H1 (cell line): ENCODE measurements around the gene TMEM204. TPM values are rescaled to one million over a fixed set of nuclear protein-coding genes. Genes with fewer than 3 reads are reported as not detected.

Experiments
- HDAC6 ChIP-seq: IDR thresholded peaks from one replicate; pipeline ENCODE4 v1.7.1; 2012; ENCODE audit warnings: low read depth, mild to moderate bottlenecking, inconsistent platforms, low read length, moderate library complexity
- KDM4A ChIP-seq: IDR thresholded peaks from one replicate; pipeline ENCODE4 v1.7.1; 2012; ENCODE audit warnings: low read depth, mild to moderate bottlenecking, moderate library complexity, low read length, inconsistent platforms; ENCODE audit not compliant: severe bottlenecking
- POLR2A ChIP-seq, 2 experiments: IDR thresholded peaks; 1 replicate in 1 of 2; 2 replicates in 1 of 2; pipeline ENCODE4 v1.6.1; 2011; ENCODE audit warnings: low read depth in 2 of 2, low read length in 2 of 2, mild to moderate bottlenecking in 2 of 2; ENCODE audit errors: control extremely low read depth in 1 of 2
- RAD21 ChIP-seq, 2 experiments: IDR thresholded peaks in 1 of 2; conservative IDR thresholded peaks in 1 of 2; 2 replicates each; pipeline ENCODE4 v1.6.1; 2011; ENCODE audit warnings: low read depth in 2 of 2, low read length in 2 of 2, improper control_type of control experiment in 1 of 2, inconsistent platforms in 1 of 2, mild to moderate bottlenecking in 1 of 2, moderate library complexity in 1 of 2
- RFX5 ChIP-seq: IDR thresholded peaks from 2 replicates; pipeline ENCODE4 v1.6.1; 2011; ENCODE audit warnings: low read depth, low read length, improper control_type of control experiment, borderline replicate concordance
- SIRT6 ChIP-seq: IDR thresholded peaks from one replicate; pipeline ENCODE4 v1.7.1; 2012; ENCODE audit warnings: low read length, inconsistent platforms
- TBP ChIP-seq: IDR thresholded peaks from 2 replicates; pipeline ENCODE4 v1.6.1; 2011; ENCODE audit warnings: low read depth, low read length, improper control_type of control experiment
- YY1 ChIP-seq: IDR thresholded peaks from 2 replicates; pipeline ENCODE4 v1.6.1; 2011; ENCODE audit warnings: low read depth, mild to moderate bottlenecking, low read length
- polyA plus RNA-seq, 7 experiments: library from polyadenylated mRNA; depleted of rRNA in 3 of 7; stranded (reverse) in 5 of 7; unstranded in 2 of 7; fragments of >200 nt in 5 of 7; fragments of 200-250 nt in 2 of 7; gene quantifications; 1 replicate in 5 of 7; 2 replicates in 1 of 7; 4 replicates in 1 of 7; pipeline versions ENCODE4 v1.2.1 to v1.2.3, GENCODE V29; 2011 to 2013; ENCODE audit warnings: missing spikeins in 2 of 7, mixed read lengths in 2 of 7
- total RNA-seq: library from RNA; stranded (reverse); fragmentation: NEBNext Ultra II Directional; extraction: Animal tissue kit (Norgen Biotek cat#: 25700); gene quantifications from 2 replicates; pipeline ENCODE4 v1.2.1, GENCODE V29; 2021
- TF ChIP-seq, protein P1 (sequence below): fragments of 300-600 bp; sonication (generic); IDR thresholded peaks from 2 replicates; pipeline ENCODE4 v1.7.1; 2012; ENCODE audit warnings: low read length, moderate library complexity, mild to moderate bottlenecking, inconsistent platforms; ENCODE audit not compliant: insufficient replicate concordance

The TMEM204 gene
- total and polyA plus RNA-seq, 2 of the 8 experiments (the other 6 are each of a cell fraction or from before 2014, with no cell fraction given) = not detected

DNA sequence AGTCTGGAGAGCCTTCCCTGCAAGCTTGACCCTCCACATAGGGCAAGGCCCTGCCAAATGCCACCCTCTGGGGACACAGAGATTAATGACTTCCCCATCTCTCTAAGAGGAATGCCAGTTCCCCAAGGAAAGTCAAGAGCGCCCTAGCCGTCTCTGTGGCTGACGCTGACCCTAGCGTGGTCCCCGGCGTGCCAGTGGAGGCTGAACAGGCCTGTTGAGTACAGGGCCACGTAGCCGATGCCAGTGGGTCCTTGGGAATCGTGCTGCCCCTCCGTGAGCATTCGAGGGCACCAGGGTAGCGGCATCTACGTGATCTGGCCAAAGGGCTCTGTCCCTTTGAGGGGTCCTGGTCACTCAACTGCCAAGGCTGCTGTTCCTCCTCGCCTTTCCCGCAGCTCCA, 17.2 kb downstream of the TMEM204 start (continued):
- TF ChIP-seq, protein P1, sequence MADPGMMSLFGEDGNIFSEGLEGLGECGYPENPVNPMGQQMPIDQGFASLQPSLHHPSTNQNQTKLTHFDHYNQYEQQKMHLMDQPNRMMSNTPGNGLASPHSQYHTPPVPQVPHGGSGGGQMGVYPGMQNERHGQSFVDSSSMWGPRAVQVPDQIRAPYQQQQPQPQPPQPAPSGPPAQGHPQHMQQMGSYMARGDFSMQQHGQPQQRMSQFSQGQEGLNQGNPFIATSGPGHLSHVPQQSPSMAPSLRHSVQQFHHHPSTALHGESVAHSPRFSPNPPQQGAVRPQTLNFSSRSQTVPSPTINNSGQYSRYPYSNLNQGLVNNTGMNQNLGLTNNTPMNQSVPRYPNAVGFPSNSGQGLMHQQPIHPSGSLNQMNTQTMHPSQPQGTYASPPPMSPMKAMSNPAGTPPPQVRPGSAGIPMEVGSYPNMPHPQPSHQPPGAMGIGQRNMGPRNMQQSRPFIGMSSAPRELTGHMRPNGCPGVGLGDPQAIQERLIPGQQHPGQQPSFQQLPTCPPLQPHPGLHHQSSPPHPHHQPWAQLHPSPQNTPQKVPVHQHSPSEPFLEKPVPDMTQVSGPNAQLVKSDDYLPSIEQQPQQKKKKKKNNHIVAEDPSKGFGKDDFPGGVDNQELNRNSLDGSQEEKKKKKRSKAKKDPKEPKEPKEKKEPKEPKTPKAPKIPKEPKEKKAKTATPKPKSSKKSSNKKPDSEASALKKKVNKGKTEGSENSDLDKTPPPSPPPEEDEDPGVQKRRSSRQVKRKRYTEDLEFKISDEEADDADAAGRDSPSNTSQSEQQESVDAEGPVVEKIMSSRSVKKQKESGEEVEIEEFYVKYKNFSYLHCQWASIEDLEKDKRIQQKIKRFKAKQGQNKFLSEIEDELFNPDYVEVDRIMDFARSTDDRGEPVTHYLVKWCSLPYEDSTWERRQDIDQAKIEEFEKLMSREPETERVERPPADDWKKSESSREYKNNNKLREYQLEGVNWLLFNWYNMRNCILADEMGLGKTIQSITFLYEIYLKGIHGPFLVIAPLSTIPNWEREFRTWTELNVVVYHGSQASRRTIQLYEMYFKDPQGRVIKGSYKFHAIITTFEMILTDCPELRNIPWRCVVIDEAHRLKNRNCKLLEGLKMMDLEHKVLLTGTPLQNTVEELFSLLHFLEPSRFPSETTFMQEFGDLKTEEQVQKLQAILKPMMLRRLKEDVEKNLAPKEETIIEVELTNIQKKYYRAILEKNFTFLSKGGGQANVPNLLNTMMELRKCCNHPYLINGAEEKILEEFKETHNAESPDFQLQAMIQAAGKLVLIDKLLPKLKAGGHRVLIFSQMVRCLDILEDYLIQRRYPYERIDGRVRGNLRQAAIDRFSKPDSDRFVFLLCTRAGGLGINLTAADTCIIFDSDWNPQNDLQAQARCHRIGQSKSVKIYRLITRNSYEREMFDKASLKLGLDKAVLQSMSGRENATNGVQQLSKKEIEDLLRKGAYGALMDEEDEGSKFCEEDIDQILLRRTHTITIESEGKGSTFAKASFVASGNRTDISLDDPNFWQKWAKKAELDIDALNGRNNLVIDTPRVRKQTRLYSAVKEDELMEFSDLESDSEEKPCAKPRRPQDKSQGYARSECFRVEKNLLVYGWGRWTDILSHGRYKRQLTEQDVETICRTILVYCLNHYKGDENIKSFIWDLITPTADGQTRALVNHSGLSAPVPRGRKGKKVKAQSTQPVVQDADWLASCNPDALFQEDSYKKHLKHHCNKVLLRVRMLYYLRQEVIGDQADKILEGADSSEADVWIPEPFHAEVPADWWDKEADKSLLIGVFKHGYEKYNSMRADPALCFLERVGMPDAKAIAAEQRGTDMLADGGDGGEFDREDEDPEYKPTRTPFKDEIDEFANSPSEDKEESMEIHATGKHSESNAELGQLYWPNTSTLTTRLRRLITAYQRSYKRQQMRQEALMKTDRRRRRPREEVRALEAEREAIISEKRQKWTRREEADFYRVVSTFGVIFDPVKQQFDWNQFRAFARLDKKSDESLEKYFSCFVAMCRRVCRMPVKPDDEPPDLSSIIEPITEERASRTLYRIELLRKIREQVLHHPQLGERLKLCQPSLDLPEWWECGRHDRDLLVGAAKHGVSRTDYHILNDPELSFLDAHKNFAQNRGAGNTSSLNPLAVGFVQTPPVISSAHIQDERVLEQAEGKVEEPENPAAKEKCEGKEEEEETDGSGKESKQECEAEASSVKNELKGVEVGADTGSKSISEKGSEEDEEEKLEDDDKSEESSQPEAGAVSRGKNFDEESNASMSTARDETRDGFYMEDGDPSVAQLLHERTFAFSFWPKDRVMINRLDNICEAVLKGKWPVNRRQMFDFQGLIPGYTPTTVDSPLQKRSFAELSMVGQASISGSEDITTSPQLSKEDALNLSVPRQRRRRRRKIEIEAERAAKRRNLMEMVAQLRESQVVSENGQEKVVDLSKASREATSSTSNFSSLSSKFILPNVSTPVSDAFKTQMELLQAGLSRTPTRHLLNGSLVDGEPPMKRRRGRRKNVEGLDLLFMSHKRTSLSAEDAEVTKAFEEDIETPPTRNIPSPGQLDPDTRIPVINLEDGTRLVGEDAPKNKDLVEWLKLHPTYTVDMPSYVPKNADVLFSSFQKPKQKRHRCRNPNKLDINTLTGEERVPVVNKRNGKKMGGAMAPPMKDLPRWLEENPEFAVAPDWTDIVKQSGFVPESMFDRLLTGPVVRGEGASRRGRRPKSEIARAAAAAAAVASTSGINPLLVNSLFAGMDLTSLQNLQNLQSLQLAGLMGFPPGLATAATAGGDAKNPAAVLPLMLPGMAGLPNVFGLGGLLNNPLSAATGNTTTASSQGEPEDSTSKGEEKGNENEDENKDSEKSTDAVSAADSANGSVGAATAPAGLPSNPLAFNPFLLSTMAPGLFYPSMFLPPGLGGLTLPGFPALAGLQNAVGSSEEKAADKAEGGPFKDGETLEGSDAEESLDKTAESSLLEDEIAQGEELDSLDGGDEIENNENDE = no peak
- TF ChIP-seq RFX5 (no peak), YY1 (no peak), RAD21 (IDR thresholded peaks at IDR 0.05 in 1 of 2, conservative IDR thresholded peaks at IDR 0.05 in 1 of 2; ENCODE audit: low read depth in 2 of 2, low read length in 2 of 2) (no peak), HDAC6 (no peak), POLR2A (IDR thresholded peaks at IDR 0.05; ENCODE audit: control extremely low read depth in 1 of 2, low read depth in 2 of 2, low read length in 2 of 2) (no peak), KDM4A (no peak), TBP (no peak), SIRT6 (no peak)
- TF ChIP-seq, all 59 proteins: peak for 0
